Activated T-cell treated with anti-CD3 and anti-CD28 coated beads, Interleukin-2, amount 50 U/mL, for 1 hour (primary cell): ENCODE data around the gene RUVBL2.
A peak's percentile ranks its signal among the peaks of the same experiment; 100 is the strongest.
"Not testable (repeated sequence)": the region's sequence is repeated elsewhere in the genome, so short reads cannot be mapped to it uniquely, and the experiment has no call there.

Experiments used
- DNase-seq: peaks from one replicate; pipeline ENCODE4 v3.0.0-alpha.2; 2020

The RUVBL2 gene

GRCh38 chr19:49018388-49019241 is 24.9 kb downstream of the RUVBL2 start:
- peak; percentile 36 for DNase-seq

- peak; percentile 78 for DNase-seq
These were observed 25.7 kb downstream of the RUVBL2 start for GRCh38 chr19:49019242-49019932.

- DNase-seq, result no peak
These were observed 26.7 kb downstream of the RUVBL2 start for GRCh38 chr19:49020342-49020741.

GRCh38 chr19:49020931-49021895 is 27.5 kb downstream of the RUVBL2 start:
- DNase-seq, result no peak

GRCh38 chr19:49022116-49022515 is 28.4 kb downstream of the RUVBL2 start:
- DNase-seq, result no peak

- not testable (repeated sequence) for DNase-seq
These were observed 30.5 kb downstream of the RUVBL2 start, which contains the start of gene CGB3 for GRCh38 chr19:49024233-49024632. CGB3 (minus strand) TSS chr19:49024333; CDS start chr19:49023971, 362 bp downstream.

- not testable (repeated sequence) for DNase-seq
These were observed 31.4 kb downstream of the RUVBL2 start for GRCh38 chr19:49025088-49025487.

- not testable (repeated sequence) for DNase-seq
These were observed 31.9 kb downstream of the RUVBL2 start for GRCh38 chr19:49025599-49025998.

- DNase-seq, result not testable (repeated sequence)
These were observed 35.0 kb downstream of the RUVBL2 start for GRCh38 chr19:49028686-49029085.

- DNase-seq, result not testable (repeated sequence)
These were observed 36.1 kb downstream of the RUVBL2 start for GRCh38 chr19:49029749-49030148.

- DNase-seq, result not testable (repeated sequence)
These were observed 36.6 kb downstream of the RUVBL2 start for GRCh38 chr19:49030323-49030722.

GRCh38 chr19:49031642-49032301 is 38.1 kb downstream of the RUVBL2 start, which contains the start of gene CGB2:
CGB2 (plus strand) TSS chr19:49031890; CDS start chr19:49032096, 206 bp downstream.
- DNase-seq, result peak; percentile 74

- DNase-seq, result peak; percentile 61
These were observed 43.1 kb downstream of the RUVBL2 start, which contains the start of gene CGB1 for GRCh38 chr19:49036815-49037214. CGB1 (minus strand) TSS chr19:49036895; CDS start chr19:49036711, 184 bp downstream.

- DNase-seq, result not testable (repeated sequence)
These were observed 44.4 kb downstream of the RUVBL2 start for GRCh38 chr19:49038111-49038510.

- DNase-seq, result not testable (repeated sequence)
These were observed 45.0 kb downstream of the RUVBL2 start for GRCh38 chr19:49038557-49039276.

- not testable (repeated sequence) for DNase-seq
These were observed 46.0 kb downstream of the RUVBL2 start for GRCh38 chr19:49039736-49040135.

- DNase-seq, result no peak
These were observed 48.5 kb downstream of the RUVBL2 start for GRCh38 chr19:49042177-49042576.

- DNase-seq, result not testable (repeated sequence)
These were observed 49.0 kb downstream of the RUVBL2 start for GRCh38 chr19:49042666-49043065.

GRCh38 chr19:49043548-49043947 is 49.9 kb downstream of the RUVBL2 start, which contains the start of gene CGB5:
CGB5 (plus strand) TSS chr19:49043848; CDS start chr19:49044210, 362 bp downstream.
- DNase-seq, result not testable (repeated sequence)

GRCh38 chr19:49049011-49049410 is 55.3 kb downstream of the RUVBL2 start, which contains the start of gene CGB8:
CGB8 (minus strand) TSS chr19:49049111; CDS start chr19:49048739, 372 bp downstream.
- DNase-seq, result not testable (repeated sequence)

- not testable (repeated sequence) for DNase-seq
These were observed 56.1 kb downstream of the RUVBL2 start for GRCh38 chr19:49049834-49050233.
